GM18498 (cell line): Measurements from ENCODE around the gene NOA1.
"Not testable (repeated sequence)": the region's sequence is repeated elsewhere in the genome, so short reads cannot be mapped to it uniquely, and the experiment has no call there.

ENCODE experiments used
- ATAC-seq: cut with Tn5 transposase; IDR thresholded peaks from one replicate; pipeline ENCODE4 v1.9.1; 2021; ENCODE audit warnings: mild to moderate bottlenecking, moderate library complexity; ENCODE audit not compliant: unreplicated experiment

Gene NOA1

DNA sequence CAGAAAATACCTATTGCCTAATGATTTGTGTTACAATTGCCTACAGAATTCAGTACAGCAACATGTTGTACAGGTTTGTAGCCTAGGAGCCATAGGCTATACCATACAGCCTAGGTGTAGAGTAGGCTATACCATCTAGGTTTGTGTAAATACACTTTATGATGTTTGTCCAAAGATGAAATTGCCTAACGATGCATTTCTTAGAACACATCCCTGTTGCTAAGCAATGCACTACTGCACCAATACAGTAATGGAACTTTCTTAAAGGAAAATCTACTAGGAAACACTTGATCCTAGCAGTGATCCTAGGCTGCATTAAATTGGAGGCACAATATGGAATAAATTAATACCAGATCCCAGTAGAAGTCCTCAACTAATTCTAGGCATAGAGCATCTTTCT is 18.3 kb downstream of the NOA1 start:
- no peak for ATAC-seq

DNA sequence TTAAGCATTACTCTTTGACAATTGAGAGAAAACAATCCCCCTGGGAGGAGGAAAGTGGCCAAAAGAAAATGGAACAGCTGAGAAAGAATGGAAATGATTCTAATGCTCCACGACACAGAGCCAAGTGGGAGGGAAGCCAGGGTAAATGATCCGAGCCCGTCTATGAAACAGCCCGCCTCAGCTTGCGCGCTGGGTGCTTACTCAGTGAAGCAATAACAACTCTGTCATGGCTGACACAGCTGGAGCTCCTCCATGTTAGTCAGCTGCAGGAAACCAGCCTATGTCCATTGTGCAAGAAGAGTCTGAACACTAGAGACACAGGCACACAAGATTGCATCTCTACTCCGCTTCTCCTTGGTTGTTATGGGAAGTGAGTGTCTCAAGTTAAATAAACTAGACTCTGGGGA is 19.3 kb downstream of the NOA1 start:
- no peak for ATAC-seq

DNA sequence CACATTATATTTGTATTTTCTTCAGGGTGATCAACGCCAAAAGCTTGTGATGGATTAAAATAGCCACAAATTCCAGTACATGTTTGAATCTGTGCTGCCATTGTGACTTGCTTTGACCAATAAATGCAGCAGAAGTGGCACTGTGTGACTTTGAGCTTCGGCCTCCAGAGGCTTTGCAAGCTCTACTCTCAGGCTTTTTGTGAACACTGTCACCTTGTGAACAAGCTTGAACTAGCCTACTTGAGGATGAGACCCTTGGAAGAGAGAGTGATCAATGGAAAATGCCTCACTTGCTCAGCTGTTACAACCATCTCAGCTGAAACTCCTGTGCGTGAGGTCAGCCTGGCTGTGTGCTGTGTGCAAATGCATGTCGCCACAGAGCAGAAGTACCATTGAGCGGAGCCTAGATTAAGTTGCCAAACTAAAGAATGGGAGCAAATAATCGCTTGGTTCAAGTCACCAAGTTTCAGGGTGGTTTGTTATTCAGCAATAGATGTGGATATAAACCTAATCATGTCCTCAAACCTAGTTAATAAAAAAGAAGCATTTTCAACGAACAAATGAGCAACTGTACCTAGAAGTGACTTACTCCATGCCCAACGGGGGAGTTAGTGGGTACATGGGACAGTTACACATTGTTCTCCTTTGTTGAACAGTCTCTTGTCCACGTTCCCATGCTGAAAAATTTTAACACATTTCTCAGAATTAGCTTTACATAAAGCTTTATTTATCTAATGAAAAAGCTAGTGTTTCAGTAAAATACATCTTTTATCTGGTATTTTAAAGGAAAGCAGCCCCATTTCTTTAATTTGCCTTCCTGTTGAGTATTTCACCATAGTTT is 23.5 kb downstream of the NOA1 start:
- ATAC-seq: no peak

GRCh38 chr4:56941403-56941802 is 36.0 kb downstream of the NOA1 start:
- no peak for ATAC-seq

DNA sequence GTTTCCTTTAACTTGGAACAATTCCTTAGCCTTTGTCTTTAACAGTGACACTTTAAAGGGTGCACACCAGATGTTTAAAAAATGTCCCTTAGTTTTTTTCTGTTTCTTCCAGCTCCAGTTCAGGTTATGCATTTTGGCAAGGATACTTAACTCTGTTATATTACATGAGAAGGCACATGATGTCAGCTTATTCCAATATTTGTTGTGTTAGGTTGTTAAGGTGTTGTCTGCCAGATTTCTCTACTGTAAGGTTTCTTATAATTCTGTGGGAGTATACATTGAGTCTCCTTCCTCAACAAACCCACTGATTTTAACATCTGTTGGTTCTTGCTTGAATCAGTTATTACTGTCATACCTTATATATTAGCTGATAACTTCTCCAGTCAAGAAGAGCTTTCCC is 36.4 kb downstream of the NOA1 start:
- ATAC-seq: no peak

- ATAC-seq: no peak
These were observed 37.0 kb downstream of the NOA1 start for GRCh38 chr4:56940403-56940802.

GRCh38 chr4:56939826-56940225 is 37.6 kb downstream of the NOA1 start:
- ATAC-seq: not testable (repeated sequence)

- no peak for ATAC-seq
These were observed 40.1 kb downstream of the NOA1 start for GRCh38 chr4:56937262-56937661.

DNA sequence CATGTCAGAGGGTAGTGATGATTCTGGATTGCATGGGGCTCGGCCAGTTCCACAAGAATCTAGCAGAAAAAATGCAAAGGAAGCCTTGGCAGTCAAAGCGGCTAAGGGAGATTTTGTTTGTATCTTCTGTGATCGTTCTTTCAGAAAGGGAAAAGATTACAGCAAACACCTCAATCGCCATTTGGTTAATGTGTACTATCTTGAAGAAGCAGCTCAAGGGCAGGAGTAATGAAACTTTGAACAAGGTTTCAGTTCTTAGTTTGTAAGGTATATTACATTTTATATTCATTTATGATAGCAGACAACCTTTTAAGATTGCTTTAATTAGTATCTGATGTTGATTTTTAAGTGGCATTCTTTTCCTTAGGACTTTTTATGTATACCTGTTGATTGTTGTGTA is 45.5 kb downstream of the NOA1 start:
- ATAC-seq: no peak

GRCh38 chr4:56930638-56931037 is 46.8 kb downstream of the NOA1 start:
- ATAC-seq: no peak

GRCh38 chr4:56927196-56927595 is 50.2 kb downstream of the NOA1 start:
- ATAC-seq: no peak

DNA sequence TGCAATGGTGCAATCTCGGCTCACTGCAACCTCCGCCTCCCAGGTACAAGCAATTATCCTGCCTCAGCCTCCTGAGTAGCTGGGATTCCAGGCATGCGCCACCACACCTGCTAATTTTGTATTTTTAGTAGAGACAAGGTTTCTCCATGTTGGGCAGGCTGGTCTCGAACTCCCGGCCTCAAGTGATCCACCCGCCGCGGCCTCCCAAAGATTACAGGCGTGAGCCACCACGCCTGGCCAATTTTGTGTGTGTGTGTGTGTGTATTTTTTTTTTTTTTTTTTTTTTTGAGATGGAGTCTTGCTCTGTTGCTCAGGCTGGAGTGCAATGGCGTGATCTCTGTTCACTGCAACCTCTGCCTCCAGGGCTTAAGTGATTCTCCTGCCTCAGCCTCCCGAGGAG is 62.4 kb downstream of the NOA1 start:
- not testable (repeated sequence) for ATAC-seq

DNA sequence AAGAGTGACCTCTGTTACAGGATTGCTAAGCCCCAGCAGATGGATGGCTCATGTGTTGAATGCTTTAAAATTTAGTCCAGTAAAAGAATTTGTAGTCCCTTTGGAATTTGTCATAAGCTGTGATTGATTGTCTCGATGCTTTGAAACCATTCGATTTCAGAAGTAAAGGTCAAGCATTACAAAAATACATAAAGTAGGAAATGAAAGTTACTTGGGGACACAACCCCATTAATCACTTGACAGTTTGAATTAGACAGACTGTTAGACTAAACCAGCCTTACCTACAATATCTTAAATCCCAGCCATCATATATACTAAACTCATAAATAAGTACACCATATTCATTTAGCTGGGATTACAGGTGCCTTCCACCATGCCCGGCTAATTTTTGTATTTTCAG is 63.1 kb downstream of the NOA1 start:
- ATAC-seq: no peak
